Measurements from ENCODE around the gene DGCR2.

The DGCR2 gene

GRCh38 chr22:19111140-19111539, 11.1 kb downstream of the DGCR2 start:
- Mint-ChIP-seq H3K4me3 (no peak overlapping the region), H3K36me3 (ENCODE audit: low read depth) (peaks cover 16% of the 10 kb centered on the region), H3K9me3 (no peaks in the 10 kb centered on the region), H3K27ac (peak overlapping the region; percentile 81), H3K4me1 (ENCODE audit: low read depth) (peaks cover 76% of the 10 kb centered on the region), H3K27me3 (no peaks in the 10 kb centered on the region)
- DNase-seq: no peak

DNA sequence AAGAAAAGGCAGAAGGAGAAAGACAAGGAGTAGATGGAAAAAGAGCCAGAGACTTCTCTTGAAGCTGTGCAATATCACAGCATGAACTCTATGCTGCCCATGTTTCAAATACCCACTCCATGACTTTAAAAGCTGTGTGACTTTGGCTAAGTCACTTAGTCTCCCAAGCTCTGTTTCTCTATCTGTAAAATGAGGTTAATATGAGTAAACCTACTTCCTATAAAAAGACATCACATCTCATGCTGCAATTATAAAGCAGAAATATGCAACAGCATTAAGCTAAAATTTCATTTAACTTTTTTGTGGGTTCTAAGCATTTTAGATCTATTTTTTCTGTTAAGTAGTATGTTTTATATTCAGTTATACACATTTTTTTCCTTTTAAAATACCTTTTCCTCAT, 11.6 kb downstream of the DGCR2 start:
- Mint-ChIP-seq H3K36me3 (ENCODE audit: low read depth) (peaks cover 13% of the 10 kb centered on the region), H3K4me3 (no peak overlapping the region), H3K27me3 (no peaks in the 10 kb centered on the region), H3K9me3 (no peaks in the 10 kb centered on the region), H3K27ac (peak overlapping the region; percentile 81), H3K4me1 (ENCODE audit: low read depth) (peaks cover 76% of the 10 kb centered on the region)
- no peak for DNase-seq

- DNase-seq: no peak
- Mint-ChIP-seq H3K27ac (peak overlapping the region; percentile 87), H3K9me3 (no peaks in the 10 kb centered on the region), H3K27me3 (no peaks in the 10 kb centered on the region), H3K4me3 (peak overlapping the region; percentile 42), H3K4me1 (ENCODE audit: low read depth) (peaks cover 77% of the 10 kb centered on the region), H3K36me3 (ENCODE audit: low read depth) (peaks cover 8% of the 10 kb centered on the region)
These were observed 12.2 kb downstream of the DGCR2 start for GRCh38 chr22:19110064-19110458.

DNA sequence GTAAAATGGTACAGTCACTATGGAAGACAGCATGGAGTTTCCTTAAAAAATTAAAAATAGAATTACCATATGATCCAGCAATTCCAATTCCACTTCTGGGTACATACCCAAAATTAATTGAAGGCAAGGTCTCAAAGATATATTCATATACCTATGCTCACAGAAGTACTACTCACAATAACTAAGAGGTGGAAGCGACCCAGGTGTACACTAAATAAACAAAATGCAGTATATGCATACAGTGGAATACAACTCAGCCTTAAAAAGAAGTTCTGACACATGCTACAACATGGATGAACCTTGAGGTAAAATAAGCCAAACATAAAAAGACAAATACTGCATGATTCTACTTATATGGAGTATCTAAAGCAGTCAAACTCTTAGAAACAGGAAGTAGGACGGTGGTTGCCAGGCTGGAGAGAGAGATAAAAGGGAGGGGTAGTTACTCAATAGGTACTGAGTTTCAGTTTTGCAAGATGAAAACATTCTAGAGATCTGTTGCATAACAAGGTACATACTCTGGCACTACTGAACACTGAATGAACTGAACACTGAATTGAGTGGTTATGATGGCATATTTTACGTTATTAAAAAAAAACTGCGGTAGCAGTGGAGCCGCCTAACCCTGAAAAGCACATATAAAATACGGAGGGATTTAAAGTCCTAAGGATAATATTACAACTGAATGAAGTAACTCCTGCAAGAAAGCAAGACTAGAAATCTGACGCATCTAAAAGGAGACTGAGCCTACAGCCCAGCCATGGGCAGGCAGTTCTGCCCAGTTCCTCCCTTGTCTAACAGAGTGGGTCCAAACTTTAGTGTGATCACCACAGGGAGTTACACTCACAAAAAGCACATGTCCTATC, 12.8 kb downstream of the DGCR2 start:
- H3K27ac Mint-ChIP-seq: peak overlapping the region; percentile 87
- peaks cover 5% of the 10 kb centered on the region for H3K36me3 Mint-ChIP-seq (ENCODE audit: low read depth)
- H3K9me3 Mint-ChIP-seq: no peaks in the 10 kb centered on the region
- DNase-seq: no peak
- H3K4me3 Mint-ChIP-seq: peak overlapping the region; percentile 42
- H3K27me3 Mint-ChIP-seq: no peaks in the 10 kb centered on the region
- peaks cover 76% of the 10 kb centered on the region for H3K4me1 Mint-ChIP-seq (ENCODE audit: low read depth)

- DNase-seq: no peak
- H3K4me1 Mint-ChIP-seq (ENCODE audit: low read depth): peaks cover 81% of the 10 kb centered on the region
- peaks cover 5% of the 10 kb centered on the region for H3K36me3 Mint-ChIP-seq (ENCODE audit: low read depth)
These were observed 13.4 kb downstream of the DGCR2 start for GRCh38 chr22:19108807-19109197.

GRCh38 chr22:19107730-19108074, 14.5 kb downstream of the DGCR2 start:
- no peak for DNase-seq
- Mint-ChIP-seq H3K4me1 (ENCODE audit: low read depth) (peaks cover 78% of the 10 kb centered on the region), H3K9me3 (no peaks in the 10 kb centered on the region), H3K4me3 (no peak overlapping the region), H3K27me3 (no peaks in the 10 kb centered on the region), H3K36me3 (ENCODE audit: low read depth) (peaks cover 5% of the 10 kb centered on the region), H3K27ac (peak overlapping the region; percentile 30)

More at GRCh38 chr22:19108807-19109197, 13.4 kb downstream of the DGCR2 start:
- Mint-ChIP-seq H3K4me3 (no peak overlapping the region), H3K27ac (peak overlapping the region; percentile 87), H3K9me3 (no peaks in the 10 kb centered on the region), H3K27me3 (no peaks in the 10 kb centered on the region)

- peaks cover 3% of the 10 kb centered on the region for H3K36me3 Mint-ChIP-seq (ENCODE audit: low read depth)
- no peak for DNase-seq
- H3K27ac Mint-ChIP-seq: peak overlapping the region; percentile 7
- peaks cover 75% of the 10 kb centered on the region for H3K4me1 Mint-ChIP-seq (ENCODE audit: low read depth)
- no peak overlapping the region for H3K4me3 Mint-ChIP-seq
- no peaks in the 10 kb centered on the region for H3K27me3 Mint-ChIP-seq
- H3K9me3 Mint-ChIP-seq: no peaks in the 10 kb centered on the region
These were observed 15.1 kb downstream of the DGCR2 start for GRCh38 chr22:19106886-19107729.

DNA sequence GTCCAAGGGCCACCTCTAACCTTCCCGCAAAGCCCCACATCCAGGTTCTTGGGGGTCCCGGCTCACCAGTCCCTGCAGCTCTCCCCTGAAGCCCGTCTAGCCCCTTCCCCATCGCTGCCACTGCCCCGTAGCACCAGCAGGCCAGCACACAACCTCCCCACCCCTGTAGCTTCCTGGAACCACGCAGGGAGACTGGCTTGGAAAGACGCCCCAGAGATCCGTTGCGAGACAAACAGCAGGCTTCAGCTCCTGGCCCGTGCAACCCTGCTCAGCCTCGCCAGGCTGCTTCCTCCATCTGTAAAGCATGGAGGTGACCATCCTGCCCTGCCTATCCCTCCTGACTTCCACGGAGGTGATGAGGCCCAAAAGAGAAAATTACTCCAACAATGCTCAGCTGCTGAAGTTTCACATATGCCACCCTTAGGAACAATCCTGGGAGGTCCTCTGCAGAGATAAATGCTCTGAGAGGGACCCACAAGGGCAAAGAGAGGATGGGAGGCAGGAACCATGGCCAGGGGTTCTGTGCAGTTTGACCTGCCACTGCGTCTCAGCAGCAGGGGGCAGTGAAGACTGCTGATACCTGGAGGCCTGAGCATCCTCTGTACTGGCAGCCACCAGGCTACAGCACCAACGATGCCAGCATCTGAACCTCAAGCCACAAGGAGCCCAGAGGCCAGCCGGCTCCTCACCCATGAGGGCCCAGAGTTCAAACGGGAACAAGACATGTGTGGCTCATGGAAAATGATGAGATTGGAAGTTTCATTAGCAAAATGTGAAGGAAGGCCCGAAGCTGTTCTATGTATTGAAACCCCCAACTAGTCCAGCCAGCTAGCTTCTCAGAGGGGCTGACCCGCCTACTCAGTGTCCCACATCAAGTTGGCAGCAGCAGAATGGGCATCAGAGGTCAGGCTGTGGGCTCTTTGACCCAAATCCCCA, 16.1 kb downstream of the DGCR2 start:
- peak; percentile 54 for DNase-seq
- peaks cover 8% of the 10 kb centered on the region for H3K36me3 Mint-ChIP-seq (ENCODE audit: low read depth)
- H3K4me3 Mint-ChIP-seq: no peak overlapping the region
- peaks cover 74% of the 10 kb centered on the region for H3K4me1 Mint-ChIP-seq (ENCODE audit: low read depth)
- peak overlapping the region; percentile 44 for H3K27ac Mint-ChIP-seq
- H3K27me3 Mint-ChIP-seq: no peaks in the 10 kb centered on the region
- no peaks in the 10 kb centered on the region for H3K9me3 Mint-ChIP-seq

GRCh38 chr22:19105456-19105855, 16.8 kb downstream of the DGCR2 start:
- Mint-ChIP-seq H3K36me3 (ENCODE audit: low read depth) (peaks cover 11% of the 10 kb centered on the region), H3K9me3 (no peaks in the 10 kb centered on the region), H3K27ac (no peak overlapping the region), H3K4me1 (ENCODE audit: low read depth) (peaks cover 68% of the 10 kb centered on the region), H3K4me3 (no peak overlapping the region), H3K27me3 (no peaks in the 10 kb centered on the region)
- no peak for DNase-seq

DNA sequence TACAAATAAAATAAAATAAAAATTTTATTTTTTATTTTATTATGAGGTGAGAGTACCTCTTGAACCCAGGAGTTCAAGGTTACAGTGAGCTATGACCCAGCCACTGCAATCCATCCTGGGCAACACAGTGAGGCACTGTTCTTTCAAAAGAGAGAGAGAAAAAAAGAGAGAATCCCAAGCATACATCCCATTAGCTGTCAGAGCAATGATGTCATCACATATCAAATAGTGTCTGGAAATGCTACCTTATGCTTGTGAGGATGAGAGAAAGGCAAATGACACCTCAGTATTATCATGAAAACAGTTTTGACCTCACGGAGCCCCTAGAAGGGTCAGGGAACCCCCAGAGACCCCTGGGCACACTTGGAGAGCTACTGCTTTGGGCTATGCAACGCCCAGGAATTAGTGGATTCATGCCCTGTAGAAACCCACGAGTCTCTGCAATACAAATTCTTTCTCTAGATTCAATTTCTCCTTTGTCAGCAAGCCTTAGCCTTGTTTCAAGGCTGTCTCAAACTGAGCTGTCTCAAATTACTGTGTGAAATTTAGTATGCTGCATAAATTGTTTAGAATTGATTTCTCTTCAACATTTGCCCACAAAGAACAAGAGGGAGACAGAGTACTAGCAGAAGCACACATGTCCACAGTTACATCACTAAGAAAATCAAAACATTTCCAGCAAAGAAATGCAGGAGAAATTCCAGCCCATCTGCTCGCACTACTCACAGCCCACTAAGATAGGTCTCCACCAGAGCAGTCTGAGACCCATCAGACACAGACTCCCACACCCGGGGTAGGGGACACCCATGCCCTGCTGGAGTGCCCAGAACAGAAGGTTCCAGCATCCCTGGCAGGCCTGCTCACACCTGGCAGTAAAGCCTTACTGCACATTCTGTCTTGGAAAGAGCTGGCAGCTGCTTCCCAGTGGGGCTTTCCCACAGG, 18.1 kb downstream of the DGCR2 start:
- Mint-ChIP-seq H3K27ac (no peak overlapping the region), H3K4me3 (no peak overlapping the region), H3K9me3 (no peaks in the 10 kb centered on the region), H3K27me3 (no peaks in the 10 kb centered on the region), H3K4me1 (ENCODE audit: low read depth) (peaks cover 61% of the 10 kb centered on the region), H3K36me3 (ENCODE audit: low read depth) (peaks cover 18% of the 10 kb centered on the region)
- no peak for DNase-seq

DNA sequence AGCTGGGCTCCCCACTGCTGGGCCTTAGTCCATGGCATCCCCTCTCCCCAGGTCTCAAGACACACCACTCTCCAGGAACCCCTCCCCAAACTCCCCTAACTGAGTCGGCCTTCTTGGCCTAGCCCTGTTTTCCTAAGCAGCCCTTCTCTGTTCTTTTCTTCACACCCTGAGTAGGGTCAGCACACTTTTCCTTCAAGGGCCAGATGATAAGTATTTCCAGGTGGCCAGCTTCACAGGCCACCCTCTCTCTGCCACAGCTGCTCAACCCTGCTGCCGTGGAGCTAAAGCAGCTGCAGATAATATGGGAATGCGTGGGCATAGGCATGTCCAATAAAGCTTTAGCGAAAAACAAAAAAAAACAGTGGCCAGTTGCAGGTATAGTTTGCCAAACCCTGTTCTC, 24.1 kb downstream of the DGCR2 start:
- Mint-ChIP-seq H3K4me3 (no peak overlapping the region), H3K4me1 (ENCODE audit: low read depth) (peaks cover 36% of the 10 kb centered on the region), H3K36me3 (ENCODE audit: low read depth) (peaks cover 49% of the 10 kb centered on the region), H3K27me3 (no peaks in the 10 kb centered on the region), H3K9me3 (no peaks in the 10 kb centered on the region), H3K27ac (peak overlapping the region; percentile 77)
- DNase-seq: no peak

- Mint-ChIP-seq H3K4me1 (ENCODE audit: low read depth) (peaks cover 37% of the 10 kb centered on the region), H3K9me3 (no peaks in the 10 kb centered on the region), H3K27ac (peak overlapping the region; percentile 47), H3K4me3 (no peak overlapping the region), H3K36me3 (ENCODE audit: low read depth) (peaks cover 51% of the 10 kb centered on the region), H3K27me3 (no peaks in the 10 kb centered on the region)
- no peak for DNase-seq
These were observed 24.7 kb downstream of the DGCR2 start for GRCh38 chr22:19097518-19097917.

DNA sequence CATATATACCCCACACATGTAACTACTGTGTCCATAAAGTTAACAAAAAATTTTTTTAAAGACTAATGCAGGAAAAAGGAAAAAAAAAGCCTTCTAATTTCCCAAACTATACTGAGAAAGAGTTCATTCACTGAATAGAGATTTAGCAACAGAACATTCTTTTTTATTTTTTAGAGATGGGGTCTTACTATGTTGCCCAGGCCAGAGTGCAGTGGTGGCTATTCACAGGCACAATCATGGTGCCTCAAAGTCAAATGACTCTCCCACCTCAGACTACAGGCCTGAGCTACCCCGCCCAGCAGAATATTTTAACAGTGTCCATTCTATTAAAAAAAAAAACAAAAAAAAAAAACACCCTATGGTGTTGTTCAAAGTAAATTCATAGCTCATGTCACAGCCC, 25.7 kb downstream of the DGCR2 start:
- peaks cover 33% of the 10 kb centered on the region for H3K4me1 Mint-ChIP-seq (ENCODE audit: low read depth)
- DNase-seq: no peak
- no peak overlapping the region for H3K4me3 Mint-ChIP-seq
- no peaks in the 10 kb centered on the region for H3K9me3 Mint-ChIP-seq
- no peaks in the 10 kb centered on the region for H3K27me3 Mint-ChIP-seq
- peaks cover 52% of the 10 kb centered on the region for H3K36me3 Mint-ChIP-seq (ENCODE audit: low read depth)
- no peak overlapping the region for H3K27ac Mint-ChIP-seq

Data from activated T-cell treated with anti-CD3 and anti-CD28 coated beads, Interleukin-2, amount 50 U/mL, for 24 hours (primary cell).